ENCODE data around the gene ELOB.
A peak's percentile ranks its signal among the peaks of the same experiment; 100 is the strongest.

The ELOB gene

DNA sequence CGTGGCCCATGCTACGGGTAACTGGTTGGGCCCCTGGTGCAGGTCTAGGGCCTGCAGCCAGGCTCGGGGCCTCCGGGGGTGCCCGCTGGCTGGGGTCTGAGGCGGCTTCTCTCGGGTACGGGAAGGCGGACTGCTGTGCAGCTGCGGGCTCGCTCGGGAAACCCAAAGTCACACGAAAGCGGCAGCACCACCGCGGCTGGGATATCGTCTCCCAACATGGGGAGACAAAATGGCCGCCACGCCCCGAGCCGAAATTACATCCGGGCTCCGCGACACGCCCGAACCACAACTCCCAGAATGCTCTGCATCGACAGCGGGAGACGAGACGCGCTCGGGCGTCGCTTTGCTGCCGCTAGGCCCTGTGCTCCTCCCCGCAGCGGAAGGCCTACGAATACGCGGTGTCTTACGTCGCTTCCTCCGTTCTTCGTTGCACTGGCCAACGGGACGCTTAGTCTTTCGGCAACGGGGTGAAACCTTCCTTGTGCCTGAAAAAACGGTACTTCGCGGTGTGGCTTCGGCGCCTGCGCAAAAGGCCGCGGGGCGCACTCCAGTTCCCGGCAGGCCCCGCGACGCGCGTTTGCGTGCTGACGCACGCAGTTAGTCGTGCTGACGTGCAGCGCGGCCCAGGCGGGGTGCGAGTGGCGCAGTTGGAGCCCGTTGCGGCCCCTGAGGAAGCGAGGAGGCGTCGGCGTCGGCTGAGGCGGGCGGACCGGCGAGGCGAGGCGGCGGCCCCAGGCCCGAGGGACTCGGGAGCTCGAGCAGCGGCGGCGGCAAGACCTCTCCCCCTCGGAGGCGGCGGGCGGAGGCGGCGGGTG lies 24.8 kb downstream of the ELOB start, which contains the start of gene SRRM2:
Gene SRRM2, plus strand, starts transcription at position 604 of the 815 bp plus-strand sequence. CDS start 3,727 bp downstream, outside the sequence.
- TF ChIP-seq POU2F2 (IDR thresholded peaks at IDR 0.05; ENCODE audit: low read depth, low read length), result peak; percentile 69; the same call in 1 of the 2 replicates
- no peak for TF ChIP-seq SPI1 (IDR thresholded peaks at IDR 0.05; ENCODE audit: low read depth, low read length)
- TF ChIP-seq PAX5 (IDR thresholded peaks at IDR 0.05; ENCODE audit: insufficient read depth, low read length, severe bottlenecking), result no peak
- TF ChIP-seq TAF1 (IDR thresholded peaks at IDR 0.05; ENCODE audit: low read depth, low read length), result peak; percentile 64
- peak; percentile 74 for TF ChIP-seq POLR2AphosphoS5 (IDR thresholded peaks at IDR 0.05; ENCODE audit: low read depth, low read length)
- TF ChIP-seq POLR2A (IDR thresholded peaks at IDR 0.05; ENCODE audit: low read depth, low read length), result peak; percentile 78
- DNase-seq (ENCODE audit: insufficient read length, low spot score) (peak; percentile 97), FAIRE-seq (peak; percentile 96)

GRCh38 chr16:2751577-2752034 lies 25.5 kb downstream of the ELOB start:
- peak; percentile 59 for FAIRE-seq
- DNase-seq (ENCODE audit: insufficient read length, low spot score), result peak; percentile 84

DNA sequence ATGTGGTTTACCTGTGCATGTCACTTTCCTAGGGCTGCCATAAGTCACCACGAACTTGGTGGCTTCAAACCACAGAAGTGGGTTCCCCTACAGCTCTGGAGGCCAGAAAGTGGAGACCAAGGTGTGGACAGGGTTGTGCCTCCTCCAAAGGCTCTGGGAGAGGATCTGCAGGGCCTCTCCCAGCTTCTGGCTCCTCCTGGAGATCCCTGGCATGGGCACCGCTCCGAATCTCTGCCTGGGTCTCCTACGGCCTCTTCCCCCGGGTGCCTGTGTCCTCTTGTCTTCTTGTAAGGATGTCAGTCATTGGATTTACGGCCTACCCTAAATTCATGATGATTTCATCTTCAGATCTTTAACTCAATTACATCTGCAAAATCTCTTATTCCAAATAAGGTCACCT lies 27.1 kb downstream of the ELOB start:
- FAIRE-seq, result no peak

More at GRCh38 chr16:2751577-2752034, 25.5 kb downstream of the ELOB start:
- TF ChIP-seq POU2F2 (IDR thresholded peaks at IDR 0.05; ENCODE audit: low read depth, low read length) (no peak), POLR2AphosphoS5 (IDR thresholded peaks at IDR 0.05; ENCODE audit: low read depth, low read length) (peak; percentile 75; the same call in 1 of the 2 replicates)

DNA sequence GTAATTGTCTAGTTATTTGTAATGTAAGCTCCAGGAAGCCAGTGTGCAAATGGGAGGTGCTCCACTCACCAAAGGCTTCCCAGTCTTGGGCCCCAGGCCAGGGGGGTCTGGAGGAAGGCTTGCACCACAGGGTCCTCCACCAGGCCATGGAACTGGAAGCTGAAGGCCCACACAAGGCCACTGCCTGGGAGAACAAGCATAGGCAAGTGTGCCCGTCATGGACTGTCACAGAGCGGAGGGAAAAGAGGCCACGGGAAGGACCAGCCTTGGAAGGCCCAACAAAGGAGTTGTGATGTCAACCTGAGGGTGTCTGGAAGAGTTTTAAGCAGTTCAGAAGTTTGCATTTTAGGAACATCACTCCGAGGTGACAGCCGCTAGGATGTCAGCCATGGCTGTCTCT lies 27.6 kb downstream of the ELOB start:
- DNase-seq (ENCODE audit: insufficient read length, low spot score), result no peak
- TF ChIP-seq POLR2A (IDR thresholded peaks at IDR 0.05; ENCODE audit: low read depth, low read length), result no peak
- no peak for TF ChIP-seq POU2F2 (IDR thresholded peaks at IDR 0.05; ENCODE audit: low read depth, low read length)
- TF ChIP-seq TAF1 (IDR thresholded peaks at IDR 0.05; ENCODE audit: low read depth, low read length), result no peak
- TF ChIP-seq PAX5 (IDR thresholded peaks at IDR 0.05; ENCODE audit: insufficient read depth, low read length, severe bottlenecking), result no peak
- no peak for TF ChIP-seq SPI1 (IDR thresholded peaks at IDR 0.05; ENCODE audit: low read depth, low read length)
- TF ChIP-seq POLR2AphosphoS5 (IDR thresholded peaks at IDR 0.05; ENCODE audit: low read depth, low read length), result no peak
- no peak for FAIRE-seq

More for the DNA sequence above, 27.1 kb downstream of the ELOB start:
- TF ChIP-seq TAF1 (IDR thresholded peaks at IDR 0.05; ENCODE audit: low read depth, low read length) (no peak), POLR2A (IDR thresholded peaks at IDR 0.05; ENCODE audit: low read depth, low read length) (no peak), SPI1 (IDR thresholded peaks at IDR 0.05; ENCODE audit: low read depth, low read length) (no peak), POU2F2 (IDR thresholded peaks at IDR 0.05; ENCODE audit: low read depth, low read length) (no peak), PAX5 (IDR thresholded peaks at IDR 0.05; ENCODE audit: insufficient read depth, low read length, severe bottlenecking) (no peak), POLR2AphosphoS5 (IDR thresholded peaks at IDR 0.05; ENCODE audit: low read depth, low read length) (no peak)
- no peak for DNase-seq (ENCODE audit: insufficient read length, low spot score)

DNA sequence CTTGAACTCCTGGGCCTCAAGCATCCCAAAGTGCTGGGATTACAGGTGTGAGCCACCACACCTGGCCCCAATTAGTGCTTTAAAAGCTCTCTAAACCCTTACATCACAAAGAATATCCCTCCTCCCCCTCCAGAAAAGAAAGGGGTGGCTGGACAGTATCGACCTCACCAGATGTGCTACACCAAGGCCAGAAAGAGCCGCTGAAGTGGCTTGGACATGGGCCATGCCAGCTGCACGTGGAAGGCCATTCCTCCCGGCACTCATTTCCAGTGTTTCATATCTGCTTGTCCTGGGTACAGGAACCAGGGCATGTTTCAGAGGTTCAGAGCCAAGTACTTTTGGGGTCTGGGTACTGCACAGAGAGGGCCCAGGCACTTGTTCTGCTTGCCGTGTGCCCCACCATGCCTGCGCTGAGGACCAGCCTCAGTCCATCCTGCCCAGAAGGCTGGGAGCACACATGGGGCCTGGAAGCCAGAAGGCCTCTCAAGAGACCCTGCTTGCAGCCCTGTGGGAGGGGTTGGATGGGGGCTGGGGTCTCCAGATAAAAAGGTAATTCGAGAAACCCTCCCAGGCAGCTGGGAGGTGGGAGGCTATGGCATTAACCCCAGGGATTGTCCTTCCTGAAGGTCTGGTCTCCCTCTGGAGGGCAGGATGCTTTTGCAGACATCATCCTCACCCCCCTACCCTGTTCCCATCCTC lies 28.2 kb downstream of the ELOB start:
- TF ChIP-seq SPI1 (IDR thresholded peaks at IDR 0.05; ENCODE audit: low read depth, low read length) (no peak), POLR2AphosphoS5 (IDR thresholded peaks at IDR 0.05; ENCODE audit: low read depth, low read length) (no peak), TAF1 (IDR thresholded peaks at IDR 0.05; ENCODE audit: low read depth, low read length) (no peak), POU2F2 (IDR thresholded peaks at IDR 0.05; ENCODE audit: low read depth, low read length) (no peak), POLR2A (IDR thresholded peaks at IDR 0.05; ENCODE audit: low read depth, low read length) (no peak), PAX5 (IDR thresholded peaks at IDR 0.05; ENCODE audit: insufficient read depth, low read length, severe bottlenecking) (no peak)
- DNase-seq (ENCODE audit: insufficient read length, low spot score) (no peak), FAIRE-seq (no peak)

GRCh38 chr16:2745961-2746360 lies 31.1 kb downstream of the ELOB start:
- FAIRE-seq, result no peak

GRCh38 chr16:2745116-2745890 lies 31.8 kb downstream of the ELOB start:
- TF ChIP-seq SPI1 (IDR thresholded peaks at IDR 0.05; ENCODE audit: low read depth, low read length) (no peak), POU2F2 (IDR thresholded peaks at IDR 0.05; ENCODE audit: low read depth, low read length) (no peak), TAF1 (IDR thresholded peaks at IDR 0.05; ENCODE audit: low read depth, low read length) (no peak), PAX5 (IDR thresholded peaks at IDR 0.05; ENCODE audit: insufficient read depth, low read length, severe bottlenecking) (no peak), POLR2A (IDR thresholded peaks at IDR 0.05; ENCODE audit: low read depth, low read length) (no peak), POLR2AphosphoS5 (IDR thresholded peaks at IDR 0.05; ENCODE audit: low read depth, low read length) (no peak)
- no peak for DNase-seq (ENCODE audit: insufficient read length, low spot score)
- no peak for FAIRE-seq

More at GRCh38 chr16:2745961-2746360, 31.1 kb downstream of the ELOB start:
- DNase-seq (ENCODE audit: insufficient read length, low spot score), result no peak
- TF ChIP-seq TAF1 (IDR thresholded peaks at IDR 0.05; ENCODE audit: low read depth, low read length), result no peak

GRCh38 chr16:2744711-2745110 lies 32.4 kb downstream of the ELOB start:
- TF ChIP-seq TAF1 (IDR thresholded peaks at IDR 0.05; ENCODE audit: low read depth, low read length), result no peak
- TF ChIP-seq POU2F2 (IDR thresholded peaks at IDR 0.05; ENCODE audit: low read depth, low read length), result no peak
- TF ChIP-seq POLR2A (IDR thresholded peaks at IDR 0.05; ENCODE audit: low read depth, low read length), result no peak
- DNase-seq (ENCODE audit: insufficient read length, low spot score), result no peak
- no peak for FAIRE-seq

Data from GM12891 (cell line).